Testis (tissue), 2 donors: Measurements from ENCODE around the gene HAPLN3.

Experiments
- CTCF ChIP-seq, 3 experiments: fragments of 450-650 bp in 2 of 3; fragments of 200-600 bp in 1 of 3; sonication (generic) in 1 of 3; IDR thresholded peaks; one replicate each; pipeline ENCODE4 v1.5.1; 2016 to 2019; ENCODE audit warnings: antibody characterized with exemption in 3 of 3, mild to moderate bottlenecking in 2 of 3, moderate library complexity in 1 of 3
- POLR2A ChIP-seq: fragments of 450-650 bp; IDR thresholded peaks from one replicate; pipeline ENCODE4 v1.6.1; 2017; ENCODE audit warnings: antibody characterized with exemption, mild to moderate bottlenecking, moderate library complexity

GRCh38 chr15:88932271-88932874, 37.0 kb upstream of the HAPLN3 start:
- no peak for TF ChIP-seq CTCF (IDR thresholded peaks at IDR 0.05)
- TF ChIP-seq POLR2A: no peak
